ENCODE measurements around the gene ZNF479. TPM values are rescaled to one million over a fixed set of nuclear protein-coding genes. Genes with fewer than 3 reads are reported as not detected.
"Not testable (repeated sequence)": the region's sequence is repeated elsewhere in the genome, so short reads cannot be mapped to it uniquely, and the experiment has no call there.

The ZNF479 gene
- not detected for polyA plus RNA-seq (2013, experiment 1 of 2)
- not detected for polyA plus RNA-seq (2013, experiment 2 of 2)

DNA sequence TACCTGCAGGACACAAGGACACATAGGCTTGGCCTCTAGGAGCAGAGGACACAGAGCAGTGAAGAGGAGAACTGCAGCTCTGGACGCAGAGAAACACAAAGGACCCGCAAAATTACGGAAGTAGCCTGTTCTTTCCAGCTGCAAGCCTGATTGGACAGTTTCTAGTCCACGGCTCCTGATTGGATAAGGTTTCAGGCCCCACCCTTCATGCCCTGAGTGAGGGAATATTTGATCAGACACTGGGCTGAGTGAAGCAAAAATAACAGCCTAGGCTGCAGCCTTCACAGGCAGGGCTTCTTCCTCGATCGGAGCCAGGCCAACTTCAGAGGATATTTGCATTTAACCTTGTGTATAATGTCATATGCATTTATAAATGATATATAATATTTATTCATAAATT, at the start of gene ZNF479:
ZNF479 (minus strand) TSS at position 101 of the 400 bp plus-strand sequence. CDS start 112 bp downstream, outside the sequence.
- H3K4me1 ChIP-seq (ENCODE audit: control insufficient read depth, low read depth, low read length); H3K79me2 ChIP-seq (ENCODE audit: control insufficient read depth, insufficient read depth, low read length); H4K5ac ChIP-seq (ENCODE audit: low read length); H2BK120ac ChIP-seq (ENCODE audit: low read depth, low read length); H3K4me2 ChIP-seq (ENCODE audit: low read length); H3K4ac ChIP-seq (ENCODE audit: low read depth, low read length); H3K23ac ChIP-seq (ENCODE audit: low read length); H3K27ac ChIP-seq (ENCODE audit: low read depth, low read length); H3K4me3 ChIP-seq (ENCODE audit: low read length); H3K56ac ChIP-seq (ENCODE audit: low read length); H3K18ac ChIP-seq (ENCODE audit: low read length); H3K36me3 ChIP-seq (ENCODE audit: control insufficient read depth, insufficient read depth, low read length); H3K27me3 ChIP-seq (ENCODE audit: insufficient read depth, low read length, poor library complexity); H3K9ac ChIP-seq (ENCODE audit: low read length); H2BK5ac ChIP-seq (ENCODE audit: low read length); H3K79me1 ChIP-seq (ENCODE audit: low read length); H2AK5ac ChIP-seq (ENCODE audit: low read length); H4K8ac ChIP-seq (ENCODE audit: low read depth, low read length); H2BK15ac ChIP-seq (replicated peaks; ENCODE audit: low read depth); DNase-seq: not testable (repeated sequence)
- no CpG with 5 or more reads among the region's 6 CpGs for WGBS (ENCODE audit: extremely low coverage, insufficient coverage, low lambda C conversion rate)

DNA sequence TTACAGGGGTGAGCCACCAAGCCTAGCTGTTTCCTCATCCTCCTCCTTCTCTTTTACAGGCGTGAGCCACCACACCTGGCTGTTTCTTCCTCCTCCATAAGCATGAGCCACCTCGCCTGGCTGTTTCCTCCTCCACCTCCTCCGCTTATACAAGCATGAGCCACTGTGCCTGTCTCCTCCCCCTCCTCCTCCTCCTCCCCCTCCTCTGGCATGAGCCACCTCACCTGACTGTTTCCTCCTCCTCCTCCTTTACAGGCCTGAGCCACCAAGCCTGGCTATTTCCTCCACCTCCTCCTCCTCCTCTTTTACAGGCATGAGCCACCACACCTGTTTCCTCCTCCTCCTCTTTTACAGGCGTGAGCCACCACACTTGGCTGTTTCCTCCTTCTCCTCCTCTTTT, 49.8 kb upstream of the ZNF479 start:
- no peaks in the 10 kb centered on the region for H3K4me1 ChIP-seq (ENCODE audit: control insufficient read depth, low read depth, low read length)
- no peak overlapping the region for H2BK5ac ChIP-seq (ENCODE audit: low read length)
- DNase-seq: no peak
- no peak overlapping the region for H2BK120ac ChIP-seq (ENCODE audit: low read depth, low read length)
- no peak overlapping the region for H3K9ac ChIP-seq (ENCODE audit: low read length)
- no peak overlapping the region for H4K5ac ChIP-seq (ENCODE audit: low read length)
- no peaks in the 10 kb centered on the region for H3K79me2 ChIP-seq (ENCODE audit: control insufficient read depth, insufficient read depth, low read length)
- no peak overlapping the region for H3K27ac ChIP-seq (ENCODE audit: low read depth, low read length)
- H3K4ac ChIP-seq (ENCODE audit: low read depth, low read length): no peak overlapping the region
- no peak overlapping the region for H3K4me2 ChIP-seq (ENCODE audit: low read length)
- H3K79me1 ChIP-seq (ENCODE audit: low read length): no peaks in the 10 kb centered on the region
- no peaks in the 10 kb centered on the region for H3K36me3 ChIP-seq (ENCODE audit: control insufficient read depth, insufficient read depth, low read length)
- no peak overlapping the region for H3K4me3 ChIP-seq (ENCODE audit: low read length)
- H3K56ac ChIP-seq (ENCODE audit: low read length): no peak overlapping the region
- no peak overlapping the region for H3K18ac ChIP-seq (ENCODE audit: low read length)
- no peak overlapping the region for H4K8ac ChIP-seq (ENCODE audit: low read depth, low read length)
- no peak overlapping the region for H2BK15ac ChIP-seq (replicated peaks; ENCODE audit: low read depth)
- H3K27me3 ChIP-seq (ENCODE audit: insufficient read depth, low read length, poor library complexity): no peaks in the 10 kb centered on the region
- no peak overlapping the region for H2AK5ac ChIP-seq (ENCODE audit: low read length)
- no peak overlapping the region for H3K23ac ChIP-seq (ENCODE audit: low read length)
- WGBS (ENCODE audit: extremely low coverage, insufficient coverage, low lambda C conversion rate): no CpG with 5 or more reads among the region's 4 CpGs

DNA sequence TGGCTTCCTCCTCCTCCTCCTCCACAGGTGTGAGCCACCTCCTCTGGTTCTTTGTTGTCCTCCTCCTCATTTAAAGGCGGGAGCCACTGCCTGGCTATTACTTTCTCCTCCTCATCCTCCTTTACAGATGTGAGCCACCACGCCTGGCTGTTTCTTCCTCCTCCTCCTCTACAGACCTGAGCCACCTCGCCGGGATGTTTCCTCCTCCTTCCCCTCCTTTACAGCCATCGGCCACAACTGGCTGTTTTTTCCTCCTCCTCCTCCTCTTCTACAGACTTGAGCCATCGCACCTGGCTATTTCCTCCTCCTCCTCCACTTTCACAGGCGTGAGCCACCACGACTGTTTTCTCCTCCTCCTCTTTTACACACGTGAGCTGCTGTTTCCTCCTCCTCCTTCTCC, 49.0 kb upstream of the ZNF479 start:
- no peak overlapping the region for H3K23ac ChIP-seq (ENCODE audit: low read length)
- H3K4me1 ChIP-seq (ENCODE audit: control insufficient read depth, low read depth, low read length): no peaks in the 10 kb centered on the region
- H3K4ac ChIP-seq (ENCODE audit: low read depth, low read length): no peak overlapping the region
- no peak overlapping the region for H2AK5ac ChIP-seq (ENCODE audit: low read length)
- no peak overlapping the region for H2BK120ac ChIP-seq (ENCODE audit: low read depth, low read length)
- no peak overlapping the region for H3K18ac ChIP-seq (ENCODE audit: low read length)
- no peak for DNase-seq
- H3K27me3 ChIP-seq (ENCODE audit: insufficient read depth, low read length, poor library complexity): no peaks in the 10 kb centered on the region
- H3K4me2 ChIP-seq (ENCODE audit: low read length): no peak overlapping the region
- no peak overlapping the region for H3K27ac ChIP-seq (ENCODE audit: low read depth, low read length)
- H3K56ac ChIP-seq (ENCODE audit: low read length): no peak overlapping the region
- WGBS (ENCODE audit: extremely low coverage, insufficient coverage, low lambda C conversion rate): no CpG with 5 or more reads among the region's 9 CpGs
- H3K79me2 ChIP-seq (ENCODE audit: control insufficient read depth, insufficient read depth, low read length): no peaks in the 10 kb centered on the region
- H3K9ac ChIP-seq (ENCODE audit: low read length): no peak overlapping the region
- no peak overlapping the region for H2BK15ac ChIP-seq (replicated peaks; ENCODE audit: low read depth)
- no peak overlapping the region for H4K8ac ChIP-seq (ENCODE audit: low read depth, low read length)
- H3K36me3 ChIP-seq (ENCODE audit: control insufficient read depth, insufficient read depth, low read length): no peaks in the 10 kb centered on the region
- no peaks in the 10 kb centered on the region for H3K79me1 ChIP-seq (ENCODE audit: low read length)
- H3K4me3 ChIP-seq (ENCODE audit: low read length): no peak overlapping the region
- no peak overlapping the region for H2BK5ac ChIP-seq (ENCODE audit: low read length)
- no peak overlapping the region for H4K5ac ChIP-seq (ENCODE audit: low read length)

- H3K36me3 ChIP-seq (ENCODE audit: control insufficient read depth, insufficient read depth, low read length): no peaks in the 10 kb centered on the region
- H3K56ac ChIP-seq (ENCODE audit: low read length): no peak overlapping the region
- no peaks in the 10 kb centered on the region for H3K79me2 ChIP-seq (ENCODE audit: control insufficient read depth, insufficient read depth, low read length)
- H3K18ac ChIP-seq (ENCODE audit: low read length): no peak overlapping the region
- no peak overlapping the region for H2BK15ac ChIP-seq (replicated peaks; ENCODE audit: low read depth)
- H3K27ac ChIP-seq (ENCODE audit: low read depth, low read length): no peak overlapping the region
- no peak overlapping the region for H3K4ac ChIP-seq (ENCODE audit: low read depth, low read length)
- H3K9ac ChIP-seq (ENCODE audit: low read length): no peak overlapping the region
- H4K8ac ChIP-seq (ENCODE audit: low read depth, low read length): no peak overlapping the region
- no peak overlapping the region for H3K4me3 ChIP-seq (ENCODE audit: low read length)
- DNase-seq: no peak
- H2AK5ac ChIP-seq (ENCODE audit: low read length): no peak overlapping the region
- H3K23ac ChIP-seq (ENCODE audit: low read length): no peak overlapping the region
- H3K4me1 ChIP-seq (ENCODE audit: control insufficient read depth, low read depth, low read length): no peaks in the 10 kb centered on the region
- H3K79me1 ChIP-seq (ENCODE audit: low read length): no peaks in the 10 kb centered on the region
- no CpG with 5 or more reads among the region's 30 CpGs for WGBS (ENCODE audit: extremely low coverage, insufficient coverage, low lambda C conversion rate)
- no peak overlapping the region for H2BK5ac ChIP-seq (ENCODE audit: low read length)
- H3K4me2 ChIP-seq (ENCODE audit: low read length): no peak overlapping the region
- H2BK120ac ChIP-seq (ENCODE audit: low read depth, low read length): no peak overlapping the region
- no peaks in the 10 kb centered on the region for H3K27me3 ChIP-seq (ENCODE audit: insufficient read depth, low read length, poor library complexity)
- no peak overlapping the region for H4K5ac ChIP-seq (ENCODE audit: low read length)
Observed at GRCh38 chr7:57179776-57180415, 47.7 kb upstream of the ZNF479 start.

GRCh38 chr7:57178768-57179139, 46.5 kb upstream of the ZNF479 start:
- H2BK15ac ChIP-seq (replicated peaks; ENCODE audit: low read depth): no peak overlapping the region
- no peak overlapping the region for H2BK120ac ChIP-seq (ENCODE audit: low read depth, low read length)
- H3K4me3 ChIP-seq (ENCODE audit: low read length): no peak overlapping the region
- no peaks in the 10 kb centered on the region for H3K27me3 ChIP-seq (ENCODE audit: insufficient read depth, low read length, poor library complexity)
- no peaks in the 10 kb centered on the region for H3K79me2 ChIP-seq (ENCODE audit: control insufficient read depth, insufficient read depth, low read length)
- no peak overlapping the region for H2BK5ac ChIP-seq (ENCODE audit: low read length)
- no peak overlapping the region for H3K4ac ChIP-seq (ENCODE audit: low read depth, low read length)
- no peak overlapping the region for H2AK5ac ChIP-seq (ENCODE audit: low read length)
- no peak overlapping the region for H3K23ac ChIP-seq (ENCODE audit: low read length)
- no peak overlapping the region for H4K8ac ChIP-seq (ENCODE audit: low read depth, low read length)
- no peak overlapping the region for H4K5ac ChIP-seq (ENCODE audit: low read length)
- H3K56ac ChIP-seq (ENCODE audit: low read length): no peak overlapping the region
- H3K4me1 ChIP-seq (ENCODE audit: control insufficient read depth, low read depth, low read length): no peaks in the 10 kb centered on the region
- no CpG with 5 or more reads among the region's 6 CpGs for WGBS (ENCODE audit: extremely low coverage, insufficient coverage, low lambda C conversion rate)
- no peaks in the 10 kb centered on the region for H3K36me3 ChIP-seq (ENCODE audit: control insufficient read depth, insufficient read depth, low read length)
- no peak overlapping the region for H3K18ac ChIP-seq (ENCODE audit: low read length)
- no peaks in the 10 kb centered on the region for H3K79me1 ChIP-seq (ENCODE audit: low read length)
- no peak for DNase-seq
- H3K9ac ChIP-seq (ENCODE audit: low read length): no peak overlapping the region
- no peak overlapping the region for H3K27ac ChIP-seq (ENCODE audit: low read depth, low read length)
- H3K4me2 ChIP-seq (ENCODE audit: low read length): no peak overlapping the region
